Breast epithelium (tissue), 4 donors: Measurements from ENCODE around the gene TCF4. TPM values are rescaled to one million over a fixed set of nuclear protein-coding genes. Genes with fewer than 3 reads are reported as not detected.

Experiments used
- DNase-seq, 2 donors: peaks; one replicate each; pipeline ENCODE4 v3.0.0-alpha.2; 2019; ENCODE audit warnings: low spot score in 2 of 2
- H3K27ac ChIP-seq, 2 donors: fragments of 200-600 bp; sonication (generic) in 1 of 2; one replicate each; pipeline ENCODE4 v1.5.1; 2016 to 2019; ENCODE audit warnings: mild to moderate bottlenecking in 1 of 2
- H3K27me3 ChIP-seq, 2 donors: fragments of 200-600 bp; sonication (generic) in 1 of 2; one replicate each; pipeline versions ENCODE4 v1.5.1 to v1.6.0; 2017 to 2019; ENCODE audit warnings: control low read depth in 1 of 2, mild to moderate bottlenecking in 1 of 2
- H3K36me3 ChIP-seq: fragments of 200-600 bp; one replicate; pipeline ENCODE4 v1.5.1; 2019
- H3K4me1 ChIP-seq, 2 donors: fragments of 200-600 bp; sonication (generic); one replicate each; pipeline ENCODE4 v1.5.1; 2016 to 2019; ENCODE audit warnings: control low read depth in 1 of 2
- H3K4me3 ChIP-seq, 3 donors: fragments of 200-600 bp; sonication (generic); 1 replicate in 2 of 3; 2 replicates in 1 of 3; pipeline ENCODE4 v1.5.1; 2016 to 2019; ENCODE audit warnings: mild to moderate bottlenecking in 3 of 3, moderate library complexity in 2 of 3
- H3K9me3 ChIP-seq, 2 donors: fragments of 200-600 bp; sonication (generic) in 1 of 2; one replicate each; pipeline ENCODE4 v1.5.1; 2016 to 2019; ENCODE audit warnings: control low read depth in 1 of 2
- CTCF ChIP-seq, 3 donors: fragments of 450-650 bp; IDR thresholded peaks; one replicate each; pipeline ENCODE4 v1.5.1; 2016 to 2017; ENCODE audit warnings: antibody characterized with exemption in 3 of 3, mild to moderate bottlenecking in 3 of 3, moderate library complexity in 3 of 3
- POLR2A ChIP-seq: fragments of 450-650 bp; IDR thresholded peaks from one replicate; pipeline ENCODE4 v1.6.1; 2016; ENCODE audit warnings: antibody characterized with exemption, mild to moderate bottlenecking, moderate library complexity
- POLR2AphosphoS5 ChIP-seq, 3 donors: sonication (generic); formaldehyde crosslinking; IDR thresholded peaks; one replicate each; pipeline ENCODE4 v1.6.1; 2017; ENCODE audit warnings: antibody characterized with exemption in 3 of 3
- intact Hi-C: fragments of 100-400 bp; cut with DNase I; formaldehyde crosslinking; loops from one replicate; pipeline ENCODE4 v1.15.1; 2023; ENCODE audit warnings: low total_unique reads
- total RNA-seq, 3 donors: library from RNA; depleted of rRNA; stranded (reverse); fragments of >200 nt; gene quantifications; one replicate each; pipeline ENCODE4 v1.1.0, GENCODE V29; 2016

TCF4 gene
- total RNA-seq, 3 donors from 2014 or later, result 79.6 to 133 (median 114) TPM

GRCh38 chr18:55629133-55629532 is 41.1 kb upstream of the TCF4 start:
- Histone ChIP-seq H3K9me3 (no peaks in the 10 kb centered on the region), H3K36me3 (no peaks in the 10 kb centered on the region), H3K27me3 (no peaks in the 10 kb centered on the region), H3K27ac (no peak overlapping the region), H3K4me3 (no peak overlapping the region), H3K4me1 (no peaks in the 10 kb centered on the region)
- intact Hi-C loops, result no loop called here
- no peak for TF ChIP-seq POLR2AphosphoS5 (IDR thresholded peaks at IDR 0.05)
- no peak for TF ChIP-seq CTCF (IDR thresholded peaks at IDR 0.05)
- TF ChIP-seq POLR2A, result no peak
- no peak for DNase-seq

- no peak overlapping the region for H3K27ac ChIP-seq
- H3K4me3 ChIP-seq, result no peak overlapping the region
- intact Hi-C loops, result no loop called here
- no peak for DNase-seq
- no peaks in the 10 kb centered on the region for H3K9me3 ChIP-seq
- TF ChIP-seq POLR2AphosphoS5 (IDR thresholded peaks at IDR 0.05) (no peak), CTCF (IDR thresholded peaks at IDR 0.05) (no peak), POLR2A (no peak)
- H3K4me1 ChIP-seq, result no peaks in the 10 kb centered on the region
- no peaks in the 10 kb centered on the region for H3K27me3 ChIP-seq
- H3K36me3 ChIP-seq, result no peaks in the 10 kb centered on the region
Measured at GRCh38 chr18:55627007-55627406, 39.0 kb upstream of the TCF4 start.

GRCh38 chr18:55625901-55626300 is 37.9 kb upstream of the TCF4 start:
- DNase-seq, result no peak
- Histone ChIP-seq H3K36me3 (no peaks in the 10 kb centered on the region), H3K4me1 (no peaks in the 10 kb centered on the region), H3K27me3 (no peaks in the 10 kb centered on the region), H3K4me3 (no peak overlapping the region), H3K9me3 (no peaks in the 10 kb centered on the region), H3K27ac (no peak overlapping the region)
- intact Hi-C loops, result no loop called here
- no peak for TF ChIP-seq POLR2A

GRCh38 chr18:55623626-55624025 is 35.6 kb upstream of the TCF4 start:
- H3K36me3 ChIP-seq, result no peaks in the 10 kb centered on the region
- no peak for TF ChIP-seq POLR2A
- TF ChIP-seq CTCF (IDR thresholded peaks at IDR 0.05), result no peak
- no peak for TF ChIP-seq POLR2AphosphoS5 (IDR thresholded peaks at IDR 0.05)
- intact Hi-C loops, result no loop called here
- no peaks in the 10 kb centered on the region for H3K4me1 ChIP-seq
- no peak for DNase-seq
- no peaks in the 10 kb centered on the region for H3K27me3 ChIP-seq
- H3K27ac ChIP-seq, result no peak overlapping the region
- H3K9me3 ChIP-seq, result no peaks in the 10 kb centered on the region
- no peak overlapping the region for H3K4me3 ChIP-seq

GRCh38 chr18:55610506-55610905 is 22.5 kb upstream of the TCF4 start:
- intact Hi-C loops, result no loop called here
- no peaks in the 10 kb centered on the region for H3K9me3 ChIP-seq
- H3K4me1 ChIP-seq, result no peaks in the 10 kb centered on the region
- H3K27me3 ChIP-seq, result no peaks in the 10 kb centered on the region
- no peak overlapping the region for H3K27ac ChIP-seq
- no peaks in the 10 kb centered on the region for H3K36me3 ChIP-seq
- TF ChIP-seq POLR2A (no peak), POLR2AphosphoS5 (IDR thresholded peaks at IDR 0.05) (no peak), CTCF (IDR thresholded peaks at IDR 0.05) (no peak)
- no peak for DNase-seq
- H3K4me3 ChIP-seq, result no peak overlapping the region

- Histone ChIP-seq H3K9me3 (no peaks in the 10 kb centered on the region), H3K27me3 (no peaks in the 10 kb centered on the region), H3K4me1 (no peaks in the 10 kb centered on the region), H3K27ac (no peak overlapping the region), H3K36me3 (no peaks in the 10 kb centered on the region), H3K4me3 (no peak overlapping the region)
- intact Hi-C loops, result no loop called here
- no peak for DNase-seq
- TF ChIP-seq POLR2A (no peak), CTCF (IDR thresholded peaks at IDR 0.05) (no peak), POLR2AphosphoS5 (IDR thresholded peaks at IDR 0.05) (no peak)
Measured at GRCh38 chr18:55609160-55609825, 21.3 kb upstream of the TCF4 start.
